ENCODE results near the gene RNASE13.
A peak's percentile ranks its signal among the peaks of the same experiment; 100 is the strongest.
"Not testable (repeated sequence)": the region's sequence is repeated elsewhere in the genome, so short reads cannot be mapped to it uniquely, and the experiment has no call there.

RNASE13 gene

GRCh38 chr14:21015312-21015711 lies 19.3 kb downstream of the RNASE13 start:
- Histone ChIP-seq H3K9me3 (no peaks in the 10 kb centered on the region), H3K4me2 (no peak overlapping the region), H3K27ac (no peak overlapping the region), H3K4me3 (no peak overlapping the region), H3K4me1 (no peaks in the 10 kb centered on the region), H3K36me3 (peaks cover 26% of the 10 kb centered on the region), H3K27me3 (no peaks in the 10 kb centered on the region), H4K20me1 (no peaks in the 10 kb centered on the region), H3K9ac (no peak overlapping the region)
- TF ChIP-seq Cebpa-rat (IDR thresholded peaks at IDR 0.05): no peak

- TF ChIP-seq Cebpa-rat (IDR thresholded peaks at IDR 0.05): no peak
- peaks cover 26% of the 10 kb centered on the region for H3K36me3 ChIP-seq
- H3K4me3 ChIP-seq: no peak overlapping the region
- no peaks in the 10 kb centered on the region for H3K9me3 ChIP-seq
- H4K20me1 ChIP-seq: no peaks in the 10 kb centered on the region
- no peak overlapping the region for H3K4me2 ChIP-seq
- H3K27ac ChIP-seq: no peak overlapping the region
- no peak overlapping the region for H3K9ac ChIP-seq
- H3K4me1 ChIP-seq: no peaks in the 10 kb centered on the region
- no peaks in the 10 kb centered on the region for H3K27me3 ChIP-seq
Measured at GRCh38 chr14:21014761-21015190, 19.8 kb downstream of the RNASE13 start.

GRCh38 chr14:21011136-21011535 lies 23.5 kb downstream of the RNASE13 start:
- no peak for TF ChIP-seq Cebpa-rat (IDR thresholded peaks at IDR 0.05)
- no peak overlapping the region for H3K4me2 ChIP-seq
- no peaks in the 10 kb centered on the region for H3K27me3 ChIP-seq
- no peaks in the 10 kb centered on the region for H3K36me3 ChIP-seq
- H4K20me1 ChIP-seq: no peaks in the 10 kb centered on the region
- H3K4me3 ChIP-seq: no peak overlapping the region
- no peaks in the 10 kb centered on the region for H3K4me1 ChIP-seq
- H3K9me3 ChIP-seq: no peaks in the 10 kb centered on the region
- no peak overlapping the region for H3K27ac ChIP-seq
- H3K9ac ChIP-seq: no peak overlapping the region

- not testable (repeated sequence) for H3K4me3 ChIP-seq
Measured at GRCh38 chr14:21009721-21010120, 24.9 kb downstream of the RNASE13 start.

GRCh38 chr14:21003788-21004346 lies 30.7 kb downstream of the RNASE13 start:
- Histone ChIP-seq H3K36me3 (no peaks in the 10 kb centered on the region), H4K20me1 (no peaks in the 10 kb centered on the region), H3K9me3 (no peaks in the 10 kb centered on the region), H3K27ac (no peak overlapping the region), H3K4me3 (no peak overlapping the region), H3K4me1 (peaks cover 8% of the 10 kb centered on the region), H3K9ac (no peak overlapping the region), H3K27me3 (no peaks in the 10 kb centered on the region), H3K4me2 (peak overlapping the region; percentile 4; the same call in 1 of the 2 replicates)
- no peak for TF ChIP-seq Cebpa-rat (IDR thresholded peaks at IDR 0.05)

More at GRCh38 chr14:21009721-21010120, 24.9 kb downstream of the RNASE13 start:
- not testable (repeated sequence) for H3K4me1 ChIP-seq, H3K9ac ChIP-seq, H3K4me2 ChIP-seq, H3K36me3 ChIP-seq, H3K27me3 ChIP-seq, H3K9me3 ChIP-seq, H4K20me1 ChIP-seq, H3K27ac ChIP-seq

GRCh38 chr14:21001218-21001617 lies 33.4 kb downstream of the RNASE13 start:
- H3K27me3 ChIP-seq: no peaks in the 10 kb centered on the region
- H3K4me3 ChIP-seq: no peak overlapping the region
- no peaks in the 10 kb centered on the region for H4K20me1 ChIP-seq
- no peak overlapping the region for H3K9ac ChIP-seq
- H3K27ac ChIP-seq: no peak overlapping the region
- no peak for TF ChIP-seq Cebpa-rat (IDR thresholded peaks at IDR 0.05)
- H3K9me3 ChIP-seq: no peaks in the 10 kb centered on the region
- peaks cover 8% of the 10 kb centered on the region for H3K4me1 ChIP-seq
- no peak overlapping the region for H3K4me2 ChIP-seq
- H3K36me3 ChIP-seq: peaks cover 15% of the 10 kb centered on the region

- Histone ChIP-seq H3K9me3 (no peaks in the 10 kb centered on the region), H3K4me3 (no peak overlapping the region), H3K36me3 (peaks cover 31% of the 10 kb centered on the region), H3K4me2 (no peak overlapping the region), H3K27me3 (no peaks in the 10 kb centered on the region), H4K20me1 (no peaks in the 10 kb centered on the region), H3K9ac (no peak overlapping the region), H3K27ac (no peak overlapping the region), H3K4me1 (peaks cover 8% of the 10 kb centered on the region)
- no peak for TF ChIP-seq Cebpa-rat (IDR thresholded peaks at IDR 0.05)
Measured at GRCh38 chr14:20999591-20999990, 35.0 kb downstream of the RNASE13 start.

- Histone ChIP-seq H3K4me2 (no peak within 1 kb of the TSS), H3K27me3 (no peaks in the 10 kb centered on the region), H3K4me3 (no peak within 1 kb of the TSS), H3K27ac (no peak within 1 kb of the TSS), H3K36me3 (peaks cover 39% of the 10 kb centered on the region), H3K4me1 (peaks cover 2% of the 10 kb centered on the region), H3K9ac (no peak within 1 kb of the TSS), H3K9me3 (no peaks in the 10 kb centered on the region), H4K20me1 (no peaks in the 10 kb centered on the region)
- TF ChIP-seq Cebpa-rat (IDR thresholded peaks at IDR 0.05): no peak
Measured at GRCh38 chr14:20998674-20999366, 35.8 kb downstream of the RNASE13 start, which contains the start of gene SLC39A2. Gene SLC39A2, plus strand, starts transcription at chr14:20999293. Its CDS starts 154 bp downstream, at chr14:20999447.

GRCh38 chr14:20998139-20998538 lies 36.5 kb downstream of the RNASE13 start:
- Histone ChIP-seq H3K36me3 (peaks cover 45% of the 10 kb centered on the region), H3K4me2 (no peak overlapping the region)

GRCh38 chr14:20997564-20997963 lies 37.0 kb downstream of the RNASE13 start:
- H3K9me3 ChIP-seq: no peaks in the 10 kb centered on the region
- no peaks in the 10 kb centered on the region for H4K20me1 ChIP-seq
- H3K4me1 ChIP-seq: no peaks in the 10 kb centered on the region
- H3K4me2 ChIP-seq: no peak overlapping the region
- no peak for TF ChIP-seq Cebpa-rat (IDR thresholded peaks at IDR 0.05)
- no peak overlapping the region for H3K27ac ChIP-seq
- peaks cover 51% of the 10 kb centered on the region for H3K36me3 ChIP-seq
- H3K9ac ChIP-seq: no peak overlapping the region
- no peaks in the 10 kb centered on the region for H3K27me3 ChIP-seq
- no peak overlapping the region for H3K4me3 ChIP-seq

More at GRCh38 chr14:20998139-20998538, 36.5 kb downstream of the RNASE13 start:
- Histone ChIP-seq H4K20me1 (no peaks in the 10 kb centered on the region), H3K9me3 (no peaks in the 10 kb centered on the region), H3K27me3 (no peaks in the 10 kb centered on the region), H3K27ac (no peak overlapping the region), H3K9ac (no peak overlapping the region), H3K4me1 (no peaks in the 10 kb centered on the region), H3K4me3 (no peak overlapping the region)
- no peak for TF ChIP-seq Cebpa-rat (IDR thresholded peaks at IDR 0.05)
